Left ventricle myocardium inferior (tissue), 1 donor: Measurements from ENCODE around the gene CFAP58. TPM values are rescaled to one million over a fixed set of nuclear protein-coding genes. Genes with fewer than 3 reads are reported as not detected.

Experiments
- DNase-seq: peaks from one replicate; pipeline ENCODE4 v3.0.0-alpha.2; 2020
- H3K27ac ChIP-seq: fragments of 200-600 bp; replicated peaks from 2 replicates; pipeline ENCODE4 v1.8.0; 2021
- H3K27me3 ChIP-seq: fragments of 200-600 bp; 2 replicates; pipeline ENCODE4 v1.8.0; 2021; ENCODE audit warnings: low read depth
- H3K36me3 ChIP-seq: fragments of 200-600 bp; 2 replicates; pipeline ENCODE4 v1.8.0; 2021
- H3K4me1 ChIP-seq: fragments of 200-600 bp; 2 replicates; pipeline ENCODE4 v1.8.0; 2021
- H3K4me3 ChIP-seq: fragments of 200-600 bp; 2 replicates; pipeline ENCODE4 v1.8.0; 2021; ENCODE audit warnings: mild to moderate bottlenecking, moderate library complexity
- H3K9me3 ChIP-seq: fragments of 200-600 bp; replicated peaks from 2 replicates; pipeline ENCODE4 v1.8.0; 2021
- CTCF ChIP-seq: fragments of 200-600 bp; IDR thresholded peaks from 2 replicates; pipeline ENCODE4 v1.8.0; 2021; ENCODE audit warnings: antibody characterized with exemption, mild to moderate bottlenecking, borderline replicate concordance
- intact Hi-C: fragments of 100-400 bp; cut with micrococcal nuclease; formaldehyde crosslinking; loops from one replicate; pipeline ENCODE4 v1.11.0; 2022
- total RNA-seq: library from RNA; stranded (reverse); fragmentation: NEBNext Ultra II Directional; extraction: Animal tissue kit (Norgen Biotek cat#: 25700); gene quantifications from one replicate; pipeline ENCODE4 v1.2.1, GENCODE V29; 2021
- donor health status: DM: no; HTN: yes; CAD: no; lungs with severe emphysema.

Gene CFAP58
- total RNA-seq, 1 donor from 2014 or later: 3.5 TPM

- H3K27ac ChIP-seq: no peak overlapping the region
- peaks cover 39% of the 10 kb centered on the region for H3K27me3 ChIP-seq
- H3K36me3 ChIP-seq: no peaks in the 10 kb centered on the region
- no peaks in the 10 kb centered on the region for H3K9me3 ChIP-seq
- intact Hi-C loops: no loop called here
- DNase-seq: no peak
- no peak for TF ChIP-seq CTCF
- H3K4me3 ChIP-seq: no peak overlapping the region
- H3K4me1 ChIP-seq: no peaks in the 10 kb centered on the region
Measured at GRCh38 chr10:104501864-104502579, 148.4 kb downstream of the CFAP58 start.

- H3K27ac ChIP-seq: no peak overlapping the region
- H3K27me3 ChIP-seq: peaks cover 43% of the 10 kb centered on the region
- no peak overlapping the region for H3K4me3 ChIP-seq
- no peaks in the 10 kb centered on the region for H3K9me3 ChIP-seq
- DNase-seq: no peak
- intact Hi-C loops: no loop called here
- TF ChIP-seq CTCF: no peak
- H3K36me3 ChIP-seq: no peaks in the 10 kb centered on the region
- no peaks in the 10 kb centered on the region for H3K4me1 ChIP-seq
Measured at GRCh38 chr10:104502907-104503306, 149.3 kb downstream of the CFAP58 start.

Other genes starting within 250 kb of the CFAP58 start
- 6.0 TPM for gene SFR1, start 231.7 kb upstream of the CFAP58 start, total RNA-seq
- gene CFAP43, start 121.5 kb upstream of the CFAP58 start, total RNA-seq: not detected
- gene GSTO1, start 98.9 kb upstream of the CFAP58 start, total RNA-seq: 189 TPM
- 0.80 TPM for gene GSTO2, start 84.6 kb upstream of the CFAP58 start, total RNA-seq
- gene ITPRIP, start 15.4 kb upstream of the CFAP58 start, total RNA-seq: 35.4 TPM